Natural killer cell (primary cell): Measurements from ENCODE around the gene CDH20. TPM values are rescaled to one million over a fixed set of nuclear protein-coding genes. Genes with fewer than 3 reads are reported as not detected.

Experiments
- ATAC-seq, 3 donors: fragments of 150-1000 bp in 2 of 3; fragments of 200-7000 bp in 1 of 3; cut with Tn5 transposase; 1 replicate in 1 of 3; 2 replicates in 2 of 3; pipeline ENCODE4 v1.10.0; 2021; ENCODE audit warnings: mild to moderate bottlenecking in 2 of 3, moderate library complexity in 2 of 3
- DNase-seq, 2 donors: peaks; one replicate each; pipeline versions ENCODE4 v3.0.0 to v3.0.0-alpha.2; 2013 to 2021; ENCODE audit warnings: mixed read lengths in 1 of 2
- H3K27ac ChIP-seq: one replicate; pipeline ENCODE4 v1.5.1; 2013; ENCODE audit warnings: mild to moderate bottlenecking, low read length
- H3K27me3 ChIP-seq: one replicate; pipeline ENCODE4 v1.6.1; 2013; ENCODE audit warnings: low read length; ENCODE audit not compliant: control insufficient read depth, insufficient read depth
- H3K36me3 ChIP-seq: one replicate; pipeline ENCODE4 v1.6.1; 2013; ENCODE audit warnings: low read length; ENCODE audit not compliant: control insufficient read depth, insufficient read depth
- H3K4me1 ChIP-seq: one replicate; pipeline ENCODE4 v1.6.1; 2013; ENCODE audit warnings: low read length; ENCODE audit not compliant: control insufficient read depth, insufficient read depth
- H3K4me3 ChIP-seq: one replicate; pipeline ENCODE4 v1.5.1; 2013; ENCODE audit warnings: low read length
- H3K9me3 ChIP-seq: one replicate; pipeline ENCODE4 v1.6.1; 2013; ENCODE audit warnings: low read length; ENCODE audit not compliant: control insufficient read depth, insufficient read depth
- H3K27ac Mint-ChIP-seq, 2 donors: one replicate each; pipeline ENCODE4 v1.8.0; 2022; ENCODE audit warnings: mild to moderate bottlenecking in 2 of 2, mixed read lengths in 2 of 2, moderate library complexity in 1 of 2
- H3K27me3 Mint-ChIP-seq, 2 donors: one replicate each; pipeline ENCODE4 v1.8.0; 2022; ENCODE audit warnings: low read depth in 2 of 2, mixed read lengths in 2 of 2
- H3K36me3 Mint-ChIP-seq: one replicate; pipeline ENCODE4 v1.8.0; 2022; ENCODE audit warnings: mixed read lengths
- H3K4me1 Mint-ChIP-seq, 2 donors: one replicate each; pipeline ENCODE4 v1.8.0; 2022; ENCODE audit warnings: mixed read lengths in 2 of 2
- H3K4me3 Mint-ChIP-seq: one replicate; pipeline ENCODE4 v1.8.0; 2022; ENCODE audit warnings: mild to moderate bottlenecking, moderate library complexity, mixed read lengths
- H3K9me3 Mint-ChIP-seq, 2 donors: one replicate each; pipeline ENCODE4 v1.8.0; 2022; ENCODE audit warnings: mixed read lengths in 2 of 2
- CTCF ChIP-seq: fragments of 200-600 bp; IDR thresholded peaks from one replicate; pipeline ENCODE4 v1.8.0; 2022; ENCODE audit warnings: antibody characterized with exemption
- WGBS: methylation state at CpG from one replicate; pipeline ENCODE4 v1.1.7; 2013; ENCODE audit warnings: missing lambda C conversion rate; ENCODE audit not compliant: insufficient coverage; 5-methylcytosine and 5-hydroxymethylcytosine counted together
- intact Hi-C: fragments of 100-400 bp; cut with micrococcal nuclease; formaldehyde crosslinking; loops from one replicate; pipeline ENCODE4 v1.14.2; 2022
- total RNA-seq, 4 donors: library from RNA; stranded (reverse); fragments of 120-200 nt in 1 of 4; gene quantifications; one replicate each; pipeline versions ENCODE4 v1.2.3 to v1.2.4, GENCODE V29; 2013 to 2022

CDH20 gene
- total RNA-seq, 3 donors from 2014 or later (not counting 1 experiment from before 2014, with no cell fraction given): 0.09 to 0.10 TPM; not detected in 1

- Histone ChIP-seq H3K27ac (no peak overlapping the region), H3K4me3 (no peak overlapping the region), H3K9me3 (no peaks in the 10 kb centered on the region), H3K4me1 (no peaks in the 10 kb centered on the region), H3K36me3 (no peaks in the 10 kb centered on the region), H3K27me3 (no peaks in the 10 kb centered on the region)
- ATAC-seq (no peak), DNase-seq (no peak)
- WGBS: no CpG with 5 or more reads among the region's 4 CpGs
- Mint-ChIP-seq H3K27ac (no peak overlapping the region), H3K9me3 (peaks cover 0 to 2% of the 10 kb centered on the region in 2 donors), H3K4me3 (no peak overlapping the region), H3K27me3 (peaks cover 0 to 13% of the 10 kb centered on the region in 2 donors), H3K36me3 (no peaks in the 10 kb centered on the region), H3K4me1 (no peaks in the 10 kb centered on the region)
- intact Hi-C loops: no loop called here
- TF ChIP-seq CTCF: no peak
Observed at GRCh38 chr18:61471541-61471940, 138.3 kb downstream of the CDH20 start.

GRCh38 chr18:61471942-61472341 is 138.7 kb downstream of the CDH20 start:
- Mint-ChIP-seq H3K9me3 (peaks cover 0 to 2% of the 10 kb centered on the region in 2 donors), H3K27me3 (peaks cover 0 to 13% of the 10 kb centered on the region in 2 donors), H3K4me3 (no peak overlapping the region), H3K27ac (no peak overlapping the region), H3K4me1 (no peaks in the 10 kb centered on the region), H3K36me3 (no peaks in the 10 kb centered on the region)
- H3K4me1 ChIP-seq: no peaks in the 10 kb centered on the region
- intact Hi-C loops: no loop called here
- no peak overlapping the region for H3K27ac ChIP-seq
- WGBS: 52% methylated on average over 5 of the region's 5 CpGs
- H3K27me3 ChIP-seq: no peaks in the 10 kb centered on the region
- DNase-seq (no peak), ATAC-seq (no peak)
- TF ChIP-seq CTCF: no peak
- no peak overlapping the region for H3K4me3 ChIP-seq
- H3K36me3 ChIP-seq: no peaks in the 10 kb centered on the region
- no peaks in the 10 kb centered on the region for H3K9me3 ChIP-seq

GRCh38 chr18:61474341-61474740 is 141.1 kb downstream of the CDH20 start:
- ATAC-seq (no peak), DNase-seq (no peak)
- intact Hi-C loops: no loop called here
- H3K4me3 Mint-ChIP-seq: no peak overlapping the region
- no peak for TF ChIP-seq CTCF
- H3K4me1 ChIP-seq: no peaks in the 10 kb centered on the region
- H3K27me3 Mint-ChIP-seq: peaks cover 0 to 13% of the 10 kb centered on the region in 2 donors
- no peak overlapping the region for H3K27ac Mint-ChIP-seq
- H3K9me3 Mint-ChIP-seq: peaks cover 0 to 2% of the 10 kb centered on the region in 2 donors
- no peaks in the 10 kb centered on the region for H3K9me3 ChIP-seq
- no peak overlapping the region for H3K27ac ChIP-seq
- no peaks in the 10 kb centered on the region for H3K4me1 Mint-ChIP-seq
- WGBS: 92% methylated on average over 5 of the region's 6 CpGs
- H3K36me3 Mint-ChIP-seq: no peaks in the 10 kb centered on the region
- no peaks in the 10 kb centered on the region for H3K36me3 ChIP-seq
- no peak overlapping the region for H3K4me3 ChIP-seq
- H3K27me3 ChIP-seq: no peaks in the 10 kb centered on the region

- no peak for DNase-seq
- H3K36me3 Mint-ChIP-seq: no peaks in the 10 kb centered on the region
- H3K4me3 Mint-ChIP-seq: no peak overlapping the region
- Histone ChIP-seq H3K27ac (no peak overlapping the region), H3K4me3 (no peak overlapping the region), H3K4me1 (no peaks in the 10 kb centered on the region), H3K36me3 (no peaks in the 10 kb centered on the region), H3K9me3 (no peaks in the 10 kb centered on the region), H3K27me3 (no peaks in the 10 kb centered on the region)
- no peak overlapping the region for H3K27ac Mint-ChIP-seq
- H3K9me3 Mint-ChIP-seq: peaks cover 0 to 5% of the 10 kb centered on the region in 2 donors
- no peak for ATAC-seq
- no peak for TF ChIP-seq CTCF
- H3K4me1 Mint-ChIP-seq: no peaks in the 10 kb centered on the region
- H3K27me3 Mint-ChIP-seq: peaks cover 0 to 19% of the 10 kb centered on the region in 2 donors
- intact Hi-C loops: no loop called here
- 79% methylated on average over 2 of the region's 2 CpGs for WGBS
Observed at GRCh38 chr18:61474918-61475317, 141.7 kb downstream of the CDH20 start.
